ENCODE measurements around the gene KIAA1191.
A peak's percentile ranks its signal among the peaks of the same experiment; 100 is the strongest.
"Not testable (repeated sequence)": the region's sequence is repeated elsewhere in the genome, so short reads cannot be mapped to it uniquely, and the experiment has no call there.

KIAA1191 gene

GRCh38 chr5:176361437-176362232, at the start of gene KIAA1191:
KIAA1191 (minus strand) TSS chr5:176361764; CDS start chr5:176359508, 2,256 bp downstream.
- FAIRE-seq = no peak
- DNase-seq (ENCODE audit: low spot score) = peak; percentile 93

GRCh38 chr5:176410486-176411180, 49.1 kb upstream of the KIAA1191 start:
- DNase-seq (ENCODE audit: low spot score) (no peak), FAIRE-seq (no peak)

- FAIRE-seq (no peak), DNase-seq (ENCODE audit: low spot score) (no peak)
Observed at GRCh38 chr5:176409765-176410164, 48.2 kb upstream of the KIAA1191 start.

- DNase-seq (ENCODE audit: low spot score) = no peak
- no peak for FAIRE-seq
Observed at GRCh38 chr5:176408590-176408989, 47.0 kb upstream of the KIAA1191 start.

- FAIRE-seq; DNase-seq (ENCODE audit: low spot score): not testable (repeated sequence)
Observed at GRCh38 chr5:176408252-176408573, 46.6 kb upstream of the KIAA1191 start.

GRCh38 chr5:176407456-176408251, 46.1 kb upstream of the KIAA1191 start:
- DNase-seq (ENCODE audit: low spot score) = no peak
- FAIRE-seq = no peak

GRCh38 chr5:176406436-176407052, 45.0 kb upstream of the KIAA1191 start:
- no peak for DNase-seq (ENCODE audit: low spot score)
- no peak for FAIRE-seq

- DNase-seq (ENCODE audit: low spot score) (no peak), FAIRE-seq (no peak)
Observed at GRCh38 chr5:176405656-176406435, 44.3 kb upstream of the KIAA1191 start.

- FAIRE-seq (no peak), DNase-seq (ENCODE audit: low spot score) (no peak)
Observed at GRCh38 chr5:176401281-176402205, 40.0 kb upstream of the KIAA1191 start.

- FAIRE-seq = no peak
Observed at GRCh38 chr5:176400382-176401156, 39.0 kb upstream of the KIAA1191 start.

GRCh38 chr5:176397736-176398420, 36.3 kb upstream of the KIAA1191 start:
- DNase-seq (ENCODE audit: low spot score) (no peak), FAIRE-seq (no peak)

More at GRCh38 chr5:176400382-176401156, 39.0 kb upstream of the KIAA1191 start:
- DNase-seq (ENCODE audit: low spot score) = no peak

GRCh38 chr5:176396330-176396729, 34.8 kb upstream of the KIAA1191 start:
- DNase-seq (ENCODE audit: low spot score) = no peak
- no peak for FAIRE-seq

GRCh38 chr5:176394881-176395675, 33.5 kb upstream of the KIAA1191 start:
- DNase-seq (ENCODE audit: low spot score) (no peak), FAIRE-seq (no peak)

GRCh38 chr5:176394096-176394495, 32.5 kb upstream of the KIAA1191 start:
- FAIRE-seq (no peak), DNase-seq (ENCODE audit: low spot score) (no peak)

- DNase-seq (ENCODE audit: low spot score) (no peak), FAIRE-seq (no peak)
Observed at GRCh38 chr5:176392526-176392925, 31.0 kb upstream of the KIAA1191 start.

GRCh38 chr5:176391999-176392398, 30.4 kb upstream of the KIAA1191 start:
- DNase-seq (ENCODE audit: low spot score) (no peak), FAIRE-seq (no peak)

- FAIRE-seq (no peak), DNase-seq (ENCODE audit: low spot score) (no peak)
Observed at GRCh38 chr5:176391479-176391878, 29.9 kb upstream of the KIAA1191 start.

All from urothelium cell line (cell line).